ENCODE data around the gene TMEM114. TPM values are rescaled to one million over a fixed set of nuclear protein-coding genes. Genes with fewer than 3 reads are reported as not detected.

The TMEM114 gene
- total RNA-seq, 1 experiment from 2014 or later, result not detected

GRCh38 chr16:8596581-8596980, 6.3 kb upstream of the TMEM114 start:
- ChIA-PET CTCF (no interaction called here), POLR2A (no interaction called here)
- Histone ChIP-seq H3K36me3 (ENCODE audit: control insufficient read depth, insufficient read depth, low read length) (no peaks in the 10 kb centered on the region), H3K9me3 (ENCODE audit: control insufficient read depth, insufficient read depth, low read depth, low read length) (peaks cover 5% of the 10 kb centered on the region; the same call in 1 of the 2 replicates), H3K4me1 (ENCODE audit: control insufficient read depth, insufficient read depth, low read length) (no peaks in the 10 kb centered on the region), H3K4me3 (ENCODE audit: low read depth in 2 of 2, low read length in 2 of 2) (no peak overlapping the region), H3K27ac (ENCODE audit: low read length) (no peak overlapping the region), H3K27me3 (ENCODE audit: control insufficient read depth, insufficient read depth, low read length) (no peaks in the 10 kb centered on the region)
- TF ChIP-seq POLR2AphosphoS5 (IDR thresholded peaks at IDR 0.05; ENCODE audit: low read depth, low read length) (no peak), SIN3A (IDR thresholded peaks at IDR 0.05; ENCODE audit: borderline replicate concordance, insufficient read depth, low read depth, low read length) (no peak), CTCF (IDR thresholded peaks at IDR 0.05) (no peak), REST (IDR thresholded peaks at IDR 0.05; ENCODE audit: insufficient read depth in 1 of 2, low read depth in 2 of 2, low read length in 1 of 2) (no peak), TCF7L2 (IDR thresholded peaks at IDR 0.05; ENCODE audit: low read depth, low read length) (no peak)
- ATAC-seq (no peak), DNase-seq (ENCODE audit: low read depth, low spot score) (no peak)
- BruUV-seq (replicated peaks), result no TSS peak
- in situ Hi-C loops (cut with HindIII; ENCODE audit: low pct_unique_long_range_greater_than_20kb, low sequenced_read_pairs) (no loop called here), intact Hi-C loops (cut with micrococcal nuclease; ENCODE audit: unreplicated experiment) (no loop called here)

- Histone ChIP-seq H3K9me3 (ENCODE audit: control insufficient read depth, insufficient read depth, low read depth, low read length) (peaks cover 5% of the 10 kb centered on the region; the same call in 1 of the 2 replicates), H3K27me3 (ENCODE audit: control insufficient read depth, insufficient read depth, low read length) (no peaks in the 10 kb centered on the region), H3K36me3 (ENCODE audit: control insufficient read depth, insufficient read depth, low read length) (no peaks in the 10 kb centered on the region), H3K27ac (ENCODE audit: low read length) (no peak overlapping the region), H3K4me1 (ENCODE audit: control insufficient read depth, insufficient read depth, low read length) (no peaks in the 10 kb centered on the region), H3K4me3 (ENCODE audit: low read depth in 2 of 2, low read length in 2 of 2) (no peak overlapping the region)
- ChIA-PET POLR2A (interaction anchor here (0.7 kb wide), 1 partner anchor 9 kb away, joined by 3 read pairs; no protein-coding TSS in a partner anchor), CTCF (interaction anchor here (0.9 kb wide), 1 partner anchor 190 kb away, joined by 3 read pairs; no protein-coding TSS in a partner anchor)
- DNase-seq (ENCODE audit: low read depth, low spot score) (no peak), ATAC-seq (no peak)
- intact Hi-C loops (cut with micrococcal nuclease; ENCODE audit: unreplicated experiment) (no loop called here), in situ Hi-C loops (cut with HindIII; ENCODE audit: low pct_unique_long_range_greater_than_20kb, low sequenced_read_pairs) (no loop called here)
- no TSS peak for BruUV-seq (replicated peaks)
- TF ChIP-seq TCF7L2 (IDR thresholded peaks at IDR 0.05; ENCODE audit: low read depth, low read length) (no peak), POLR2AphosphoS5 (IDR thresholded peaks at IDR 0.05; ENCODE audit: low read depth, low read length) (no peak), SIN3A (IDR thresholded peaks at IDR 0.05; ENCODE audit: borderline replicate concordance, insufficient read depth, low read depth, low read length) (no peak), REST (IDR thresholded peaks at IDR 0.05; ENCODE audit: insufficient read depth in 1 of 2, low read depth in 2 of 2, low read length in 1 of 2) (no peak), CTCF (IDR thresholded peaks at IDR 0.05) (no peak)
These were observed 5.5 kb upstream of the TMEM114 start for GRCh38 chr16:8595783-8596182.
